Subcutaneous abdominal adipose tissue (tissue), 5 donors: ENCODE results near the gene TDRD1.
A peak's percentile ranks its signal among the peaks of the same experiment; 100 is the strongest.

Source experiments
- H3K27ac ChIP-seq: one replicate; pipeline ENCODE4 v1.7.0; 2013; ENCODE audit warnings: low read depth, mild to moderate bottlenecking, inconsistent platforms, low read length, moderate library complexity
- H3K27me3 ChIP-seq, 5 donors: one replicate each; pipeline ENCODE4 v1.7.0; 2013; ENCODE audit warnings: low read length in 5 of 5, inconsistent platforms in 1 of 5; ENCODE audit not compliant: control insufficient read depth in 5 of 5, insufficient read depth in 4 of 5
- H3K36me3 ChIP-seq, 5 donors: one replicate each; pipeline ENCODE4 v1.7.0; 2013; ENCODE audit warnings: low read length in 5 of 5; ENCODE audit not compliant: control insufficient read depth in 5 of 5, insufficient read depth in 5 of 5
- H3K4me1 ChIP-seq, 5 donors: one replicate each; pipeline ENCODE4 v1.7.0; 2013; ENCODE audit warnings: low read length in 5 of 5, mild to moderate bottlenecking in 3 of 5, moderate library complexity in 1 of 5; ENCODE audit not compliant: control insufficient read depth in 5 of 5, insufficient read depth in 5 of 5
- H3K4me3 ChIP-seq, 5 donors: one replicate each; pipeline ENCODE4 v1.7.0; 2013; ENCODE audit warnings: low read length in 5 of 5, low read depth in 1 of 5
- H3K9ac ChIP-seq, 5 donors: one replicate each; pipeline ENCODE4 v1.7.0; 2013; ENCODE audit warnings: low read length in 5 of 5, mild to moderate bottlenecking in 4 of 5, moderate library complexity in 3 of 5
- H3K9me3 ChIP-seq, 5 donors: one replicate each; pipeline ENCODE4 v1.7.0; 2013; ENCODE audit warnings: low read length in 5 of 5; ENCODE audit not compliant: control insufficient read depth in 5 of 5
- donor health status: healthy.
- donor health status: healthy.
- donor health status: healthy.
- donor health status: healthy.
- donor health status: healthy.

Gene TDRD1

GRCh38 chr10:114151486-114151885 lies 27.7 kb upstream of the TDRD1 start:
- Histone ChIP-seq H3K9ac (no peak overlapping the region), H3K9me3 (peaks cover 0 to 2% (median 0%) of the 10 kb centered on the region in 5 donors), H3K27me3 (no peaks in the 10 kb centered on the region), H3K36me3 (peaks cover 17 to 51% (median 39%) of the 10 kb centered on the region in 5 donors), H3K27ac (no peak overlapping the region), H3K4me3 (no peak overlapping the region), H3K4me1 (no peaks in the 10 kb centered on the region)

- H3K36me3 ChIP-seq = peaks cover 17 to 49% (median 43%) of the 10 kb centered on the region in 5 donors
- no peaks in the 10 kb centered on the region for H3K27me3 ChIP-seq
- H3K4me1 ChIP-seq = no peaks in the 10 kb centered on the region
- H3K4me3 ChIP-seq = no peak overlapping the region
- peaks cover 0 to 2% (median 0%) of the 10 kb centered on the region in 5 donors for H3K9me3 ChIP-seq
- H3K27ac ChIP-seq = no peak overlapping the region
- no peak overlapping the region for H3K9ac ChIP-seq
These were observed 27.3 kb upstream of the TDRD1 start for GRCh38 chr10:114151892-114152291.

- H3K36me3 ChIP-seq = peaks cover 0 to 33% (median 20%) of the 10 kb centered on the region in 5 donors
- H3K27me3 ChIP-seq = no peaks in the 10 kb centered on the region
- H3K9me3 ChIP-seq = peaks cover 0 to 2% (median 0%) of the 10 kb centered on the region in 5 donors
- H3K4me3 ChIP-seq = no peak overlapping the region
- H3K27ac ChIP-seq = no peak overlapping the region
- no peak overlapping the region for H3K9ac ChIP-seq
- H3K4me1 ChIP-seq = peaks cover 0 to under 1% (median 0%) of the 10 kb centered on the region in 5 donors
These were observed 21.2 kb upstream of the TDRD1 start for GRCh38 chr10:114157912-114158311.

GRCh38 chr10:114163062-114163461 lies 16.1 kb upstream of the TDRD1 start:
- peaks cover 0 to 8% (median 5%) of the 10 kb centered on the region in 5 donors for H3K4me1 ChIP-seq
- no peak overlapping the region for H3K9ac ChIP-seq
- H3K27me3 ChIP-seq = no peaks in the 10 kb centered on the region
- H3K27ac ChIP-seq = no peak overlapping the region
- no peak overlapping the region for H3K4me3 ChIP-seq
- no peaks in the 10 kb centered on the region for H3K9me3 ChIP-seq
- H3K36me3 ChIP-seq = peaks cover 0 to 10% (median 7%) of the 10 kb centered on the region in 5 donors

GRCh38 chr10:114166043-114166442 lies 13.1 kb upstream of the TDRD1 start:
- no peaks in the 10 kb centered on the region for H3K27me3 ChIP-seq
- H3K4me1 ChIP-seq = peaks cover 0 to 8% (median 5%) of the 10 kb centered on the region in 5 donors
- no peak overlapping the region for H3K27ac ChIP-seq
- H3K4me3 ChIP-seq = no peak overlapping the region
- H3K9me3 ChIP-seq = peaks cover 3 to 8% (median 5%) of the 10 kb centered on the region in 5 donors
- H3K36me3 ChIP-seq = peaks cover 0 to 9% (median 7%) of the 10 kb centered on the region in 5 donors
- H3K9ac ChIP-seq = no peak overlapping the region

- H3K27ac ChIP-seq = no peak overlapping the region
- no peaks in the 10 kb centered on the region for H3K27me3 ChIP-seq
- peaks cover 0 to 8% (median 5%) of the 10 kb centered on the region in 5 donors for H3K4me1 ChIP-seq
- no peak overlapping the region for H3K9ac ChIP-seq
- peaks cover 3 to 8% (median 5%) of the 10 kb centered on the region in 5 donors for H3K9me3 ChIP-seq
- H3K36me3 ChIP-seq = peaks cover 0 to 7% (median 5%) of the 10 kb centered on the region in 5 donors
- no peak overlapping the region for H3K4me3 ChIP-seq
These were observed 12.7 kb upstream of the TDRD1 start for GRCh38 chr10:114166494-114166893.

GRCh38 chr10:114167985-114168384 lies 11.2 kb upstream of the TDRD1 start:
- Histone ChIP-seq H3K9me3 (peaks cover 3 to 8% (median 5%) of the 10 kb centered on the region in 5 donors), H3K27ac (no peak overlapping the region), H3K36me3 (peaks cover 0 to 2% (median 0%) of the 10 kb centered on the region in 5 donors), H3K4me3 (no peak overlapping the region), H3K27me3 (no peaks in the 10 kb centered on the region), H3K4me1 (peaks cover 0 to 18% (median 18%) of the 10 kb centered on the region in 5 donors), H3K9ac (no peak overlapping the region)

- Histone ChIP-seq H3K36me3 (peaks cover 0 to 2% (median 0%) of the 10 kb centered on the region in 5 donors), H3K27me3 (no peaks in the 10 kb centered on the region), H3K4me3 (no peak overlapping the region), H3K4me1 (peaks cover 0 to 21% (median 15%) of the 10 kb centered on the region in 5 donors), H3K9ac (no peak overlapping the region), H3K27ac (no peak overlapping the region), H3K9me3 (peaks cover 3 to 8% (median 5%) of the 10 kb centered on the region in 5 donors)
These were observed 10.6 kb upstream of the TDRD1 start for GRCh38 chr10:114168450-114169009.

GRCh38 chr10:114172216-114172615 lies 6.9 kb upstream of the TDRD1 start:
- peak overlapping the region; percentile 81 for H3K27ac ChIP-seq
- H3K36me3 ChIP-seq = peaks cover 0 to 2% (median 0%) of the 10 kb centered on the region in 5 donors
- no peaks in the 10 kb centered on the region for H3K27me3 ChIP-seq
- peaks cover 2 to 29% (median 21%) of the 10 kb centered on the region in 5 donors for H3K4me1 ChIP-seq
- peaks cover 3 to 8% (median 5%) of the 10 kb centered on the region in 5 donors for H3K9me3 ChIP-seq
- peak overlapping the region; percentile 94 to 100 (median 96) for H3K4me3 ChIP-seq
- peak overlapping the region in 4 of 5 donors; percentile 16 to 93 (median 74) for H3K9ac ChIP-seq

GRCh38 chr10:114172776-114173602 lies 6.2 kb upstream of the TDRD1 start:
- peak overlapping the region; percentile 94 to 100 (median 96) for H3K4me3 ChIP-seq
- H3K9ac ChIP-seq = peak overlapping the region; percentile 87 to 98 (median 93)
- peaks cover 3 to 8% (median 5%) of the 10 kb centered on the region in 5 donors for H3K9me3 ChIP-seq
- no peaks in the 10 kb centered on the region for H3K36me3 ChIP-seq
- H3K27me3 ChIP-seq = no peaks in the 10 kb centered on the region
- peaks cover 2 to 29% (median 21%) of the 10 kb centered on the region in 5 donors for H3K4me1 ChIP-seq
- peak overlapping the region; percentile 81 for H3K27ac ChIP-seq
